Spleen (tissue), 11 donors: ENCODE results near the gene SGO2. TPM values are rescaled to one million over a fixed set of nuclear protein-coding genes. Genes with fewer than 3 reads are reported as not detected.

Experiments
- DNase-seq: peaks from one replicate; pipeline ENCODE4 v3.0.0-alpha.2; 2020
- H3K27ac ChIP-seq, 8 donors: fragments of 200-600 bp; sonication (generic) in 7 of 8; 1 replicate in 4 of 8; 2 replicates in 4 of 8; pipeline versions ENCODE4 v1.5.0 to v1.8.0; 2016 to 2021; ENCODE audit warnings: inconsistent platforms in 4 of 8, mild to moderate bottlenecking in 4 of 8, moderate library complexity in 1 of 8
- H3K27me3 ChIP-seq, 7 donors: fragments of 200-600 bp; sonication (generic) in 6 of 7; replicated peaks in 1 of 7; 1 replicate in 4 of 7; 2 replicates in 3 of 7; pipeline versions ENCODE4 v1.5.0 to v1.8.0; 2016 to 2021; ENCODE audit warnings: inconsistent platforms in 3 of 7, mild to moderate bottlenecking in 1 of 7
- H3K36me3 ChIP-seq, 6 donors: fragments of 200-600 bp; sonication (generic) in 5 of 6; 1 replicate in 4 of 6; 2 replicates in 2 of 6; pipeline versions ENCODE4 v1.5.0 to v1.8.0; 2016 to 2021; ENCODE audit warnings: inconsistent platforms in 2 of 6
- H3K4me1 ChIP-seq, 6 donors: fragments of 200-600 bp; sonication (generic) in 5 of 6; 1 replicate in 3 of 6; 2 replicates in 3 of 6; pipeline versions ENCODE4 v1.5.0 to v1.8.0; 2016 to 2021; ENCODE audit warnings: inconsistent platforms in 3 of 6
- H3K4me3 ChIP-seq, 8 donors: fragments of 200-600 bp; sonication (generic) in 7 of 8; 1 replicate in 4 of 8; 2 replicates in 4 of 8; pipeline versions ENCODE4 v1.5.0 to v1.8.0; 2016 to 2021; ENCODE audit warnings: inconsistent platforms in 4 of 8, mild to moderate bottlenecking in 4 of 8, moderate library complexity in 2 of 8
- H3K9me3 ChIP-seq, 8 donors: fragments of 200-600 bp; sonication (generic) in 7 of 8; 1 replicate in 4 of 8; 2 replicates in 4 of 8; pipeline versions ENCODE4 v1.5.0 to v1.8.0; 2016 to 2021; ENCODE audit warnings: inconsistent platforms in 4 of 8
- POLR2A ChIP-seq, 3 donors: fragments of 450-650 bp; IDR thresholded peaks; one replicate each; pipeline ENCODE4 v1.5.1; 2017; ENCODE audit warnings: antibody characterized with exemption in 3 of 3, mild to moderate bottlenecking in 1 of 3
- POLR2AphosphoS5 ChIP-seq, 3 donors: sonication (generic); formaldehyde crosslinking; IDR thresholded peaks; one replicate each; pipeline ENCODE4 v1.5.1; 2017; ENCODE audit warnings: antibody characterized with exemption in 3 of 3
- WGBS, 5 donors: extraction: QIAGEN DNeasy Blood & Tissue Kit in 3 of 5; methylation state at CpG; one replicate each; pipeline versions ENCODE4 v1.1.5 to v1.1.7; 2013 to 2018; 5-methylcytosine and 5-hydroxymethylcytosine counted together
- intact Hi-C: fragments of 100-400 bp; cut with DNase I; formaldehyde crosslinking; loops from one replicate; pipeline ENCODE4 v1.15.0; 2023; ENCODE audit warnings: low total_unique reads
- polyA plus RNA-seq, 3 donors: library from polyadenylated mRNA; stranded (reverse); fragments of 200-250 nt; gene quantifications; one replicate each; pipeline ENCODE4 v1.2.1, GENCODE V29; 2013
- total RNA-seq, 7 donors: library from RNA; depleted of rRNA in 3 of 7; stranded (reverse); fragments of >200 nt in 3 of 7; fragmentation: NEBNext Ultra II Directional in 4 of 7; extraction: Animal tissue kit (Norgen Biotek cat#: 25700) in 4 of 7; gene quantifications; one replicate each; pipeline versions ENCODE4 v1.1.0 to v1.2.1, GENCODE V29; 2016 to 2021
- TF ChIP-seq, protein P1 (sequence below), 11 experiments: fragments of 200-600 bp in 7 of 11; fragments of 450-650 bp in 4 of 11; sonication (generic) in 4 of 11; IDR thresholded peaks in 8 of 11; conservative IDR thresholded peaks in 3 of 11; 1 replicate in 7 of 11; 2 replicates in 4 of 11; pipeline versions ENCODE4 v1.4.0 to v1.8.0; 2016 to 2021; ENCODE audit warnings: antibody characterized with exemption in 11 of 11, inconsistent platforms in 4 of 11, mild to moderate bottlenecking in 1 of 11
- donor health status: healthy with polysubstance abuse.
- donor health status: DM: no; HTN: no; CAD: no; lungs with moderate emphysema.
- donor health status: DM: no; HTN: no; CAD: no.
- donor health status: Bipolar disorder and iron deficiency.
- donor health status: healthy.
- donor health status: DM: no; HTN: no; CAD: no.
- donor health status: DM: yes; HTN: yes; CAD: no.

Gene SGO2
- total and polyA plus RNA-seq, 10 donors = 0.85 to 9.9 (median 3.9) TPM

GRCh38 chr2:200509612-200510433 lies 16.2 kb upstream of the SGO2 start, which contains the start of gene KCTD18:
Gene KCTD18 (minus strand): TSS chr2:200510068. CDS start chr2:200507016, 3,052 bp downstream.
- H3K27me3 ChIP-seq = peaks cover 0 to 9% (median 0%) of the 10 kb centered on the region in 7 donors
- intact Hi-C loops = no loop called here
- H3K4me1 ChIP-seq = peaks cover 0 to 44% (median 15%) of the 10 kb centered on the region in 6 donors
- 0 to 1% (median 0%) methylated on average over 34 to 78 of the region's 78 CpGs for WGBS, 5 donors
- peak within 1 kb of the TSS; percentile 56 to 79 (median 72) for H3K4me3 ChIP-seq
- H3K27ac ChIP-seq = peak within 1 kb of the TSS; percentile 68 to 94 (median 86)
- peak; percentile 100 for DNase-seq
- peaks cover 0 to 19% (median 0%) of the 10 kb centered on the region in 6 donors for H3K36me3 ChIP-seq
- TF ChIP-seq, protein P1, sequence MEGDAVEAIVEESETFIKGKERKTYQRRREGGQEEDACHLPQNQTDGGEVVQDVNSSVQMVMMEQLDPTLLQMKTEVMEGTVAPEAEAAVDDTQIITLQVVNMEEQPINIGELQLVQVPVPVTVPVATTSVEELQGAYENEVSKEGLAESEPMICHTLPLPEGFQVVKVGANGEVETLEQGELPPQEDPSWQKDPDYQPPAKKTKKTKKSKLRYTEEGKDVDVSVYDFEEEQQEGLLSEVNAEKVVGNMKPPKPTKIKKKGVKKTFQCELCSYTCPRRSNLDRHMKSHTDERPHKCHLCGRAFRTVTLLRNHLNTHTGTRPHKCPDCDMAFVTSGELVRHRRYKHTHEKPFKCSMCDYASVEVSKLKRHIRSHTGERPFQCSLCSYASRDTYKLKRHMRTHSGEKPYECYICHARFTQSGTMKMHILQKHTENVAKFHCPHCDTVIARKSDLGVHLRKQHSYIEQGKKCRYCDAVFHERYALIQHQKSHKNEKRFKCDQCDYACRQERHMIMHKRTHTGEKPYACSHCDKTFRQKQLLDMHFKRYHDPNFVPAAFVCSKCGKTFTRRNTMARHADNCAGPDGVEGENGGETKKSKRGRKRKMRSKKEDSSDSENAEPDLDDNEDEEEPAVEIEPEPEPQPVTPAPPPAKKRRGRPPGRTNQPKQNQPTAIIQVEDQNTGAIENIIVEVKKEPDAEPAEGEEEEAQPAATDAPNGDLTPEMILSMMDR (IDR thresholded peaks at IDR 0.05 in 8 of 11, conservative IDR thresholded peaks at IDR 0.05 in 3 of 11) = peak; percentile 57 to 97 (median 90)
- peak; percentile 90 to 93 (median 91) for TF ChIP-seq POLR2AphosphoS5 (IDR thresholded peaks at IDR 0.05)
- TF ChIP-seq POLR2A (IDR thresholded peaks at IDR 0.05) = peak in 1 of 3 donors; percentile 82
- no peaks in the 10 kb centered on the region for H3K9me3 ChIP-seq

DNA sequence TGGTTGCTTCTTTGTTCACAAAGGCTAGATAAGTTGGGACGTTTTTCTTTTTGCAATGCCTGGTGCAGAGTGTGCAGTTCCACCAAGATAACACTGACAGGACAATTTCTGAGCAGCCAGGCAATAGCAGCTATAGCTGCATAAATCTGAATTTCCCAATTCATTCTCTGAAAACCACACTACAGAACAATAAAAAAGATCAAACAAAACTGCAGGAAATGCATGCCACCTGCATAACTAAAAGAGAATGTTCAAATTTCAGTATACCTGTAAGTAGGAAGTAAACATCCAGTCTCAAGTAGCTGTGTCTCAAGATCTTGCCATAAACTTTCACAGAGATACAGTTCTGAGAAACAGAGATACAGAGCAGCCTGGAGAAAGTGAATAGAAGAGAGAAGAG lies 10.9 kb upstream of the SGO2 start:
- H3K36me3 ChIP-seq = no peaks in the 10 kb centered on the region
- intact Hi-C loops = no loop called here
- no peak for DNase-seq
- TF ChIP-seq, protein P1 (IDR thresholded peaks at IDR 0.05 in 8 of 11, conservative IDR thresholded peaks at IDR 0.05 in 3 of 11) = no peak
- TF ChIP-seq POLR2A (IDR thresholded peaks at IDR 0.05) (no peak), POLR2AphosphoS5 (IDR thresholded peaks at IDR 0.05) (no peak)
- peaks cover 0 to 14% (median 0%) of the 10 kb centered on the region in 8 donors for H3K9me3 ChIP-seq
- no peak overlapping the region for H3K27ac ChIP-seq
- peaks cover 0 to 9% (median 0%) of the 10 kb centered on the region in 7 donors for H3K27me3 ChIP-seq
- peaks cover 0 to 8% (median 3%) of the 10 kb centered on the region in 6 donors for H3K4me1 ChIP-seq
- WGBS, 5 donors = 13 to 85% (median 31%) methylated on average over 1 of the region's 1 CpG
- H3K4me3 ChIP-seq = no peak overlapping the region

- Histone ChIP-seq H3K27me3 (peaks cover 0 to 8% (median 0%) of the 10 kb centered on the region in 7 donors), H3K9me3 (no peaks in the 10 kb centered on the region), H3K4me3 (no peak overlapping the region), H3K36me3 (no peaks in the 10 kb centered on the region), H3K27ac (no peak overlapping the region), H3K4me1 (peaks cover 5 to 28% (median 12%) of the 10 kb centered on the region in 6 donors)
- TF ChIP-seq, protein P1 (IDR thresholded peaks at IDR 0.05 in 8 of 11, conservative IDR thresholded peaks at IDR 0.05 in 3 of 11) = no peak
- TF ChIP-seq POLR2AphosphoS5 (IDR thresholded peaks at IDR 0.05) (no peak), POLR2A (IDR thresholded peaks at IDR 0.05) (no peak)
- 80 to 87% (median 83%) methylated on average over 3 of the region's 3 CpGs for WGBS, 5 donors
- DNase-seq = no peak
- intact Hi-C loops = no loop called here
These were observed 2.8 kb upstream of the SGO2 start for GRCh38 chr2:200523158-200523557.

DNA sequence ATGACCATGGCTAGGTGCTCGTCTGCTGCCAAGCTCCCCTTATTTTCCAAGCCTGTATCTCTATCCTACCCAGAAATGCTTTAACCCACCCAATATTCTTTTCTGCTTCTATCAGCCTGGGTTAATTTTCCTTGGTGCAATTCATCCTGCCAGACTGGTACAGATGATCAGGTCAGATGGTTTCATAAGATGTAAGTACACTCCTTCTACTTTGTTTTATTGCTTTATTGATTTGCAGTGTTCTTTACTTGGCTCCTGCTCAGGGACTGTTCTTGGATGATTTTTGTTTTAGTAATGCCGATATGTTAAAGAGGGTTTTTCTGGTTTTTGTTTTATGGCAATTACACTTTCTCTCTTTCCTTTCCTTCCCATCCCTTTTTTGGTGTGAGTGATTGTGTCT lies 2.4 kb upstream of the SGO2 start:
- TF ChIP-seq POLR2A (IDR thresholded peaks at IDR 0.05) = no peak
- no peak for TF ChIP-seq POLR2AphosphoS5 (IDR thresholded peaks at IDR 0.05)
- TF ChIP-seq, protein P1 (IDR thresholded peaks at IDR 0.05 in 8 of 11, conservative IDR thresholded peaks at IDR 0.05 in 3 of 11) = no peak
- DNase-seq = no peak
- WGBS, 5 donors = 78 to 84% (median 81%) methylated on average over 2 of the region's 2 CpGs
- Histone ChIP-seq H3K9me3 (no peaks in the 10 kb centered on the region), H3K4me3 (no peak overlapping the region), H3K4me1 (peaks cover 5 to 30% (median 12%) of the 10 kb centered on the region in 6 donors), H3K27me3 (peaks cover 0 to 8% (median 0%) of the 10 kb centered on the region in 7 donors), H3K36me3 (no peaks in the 10 kb centered on the region), H3K27ac (no peak overlapping the region)
- intact Hi-C loops = no loop called here
